HCT116 (cell line): ENCODE data around the gene GMIP.

Experiments used
- CEBPB ChIP-seq: IDR thresholded peaks from 2 replicates; pipeline ENCODE4 v1.6.1; 2012; ENCODE audit warnings: low read depth
- EGR1 ChIP-seq: IDR thresholded peaks from 2 replicates; pipeline ENCODE4 v1.6.1; 2012; ENCODE audit warnings: low read depth
- EZH2 ChIP-seq: fragments of 200-600 bp; sonication (generic); IDR thresholded peaks from 2 replicates; pipeline ENCODE4 v1.6.1; 2017; ENCODE audit warnings: antibody characterized with exemption, mixed run types
- EZH2phosphoT487 ChIP-seq: fragments of 200-600 bp; IDR thresholded peaks from 2 replicates; pipeline ENCODE4 v1.6.1; 2018; ENCODE audit warnings: antibody characterized with exemption, borderline replicate concordance
- POLR2A ChIP-seq: IDR thresholded peaks from 2 replicates; pipeline ENCODE4 v1.7.0; 2011; ENCODE audit warnings: borderline replicate concordance; ENCODE audit not compliant: insufficient read depth, insufficient read length; ENCODE audit errors: extremely low read depth
- POLR2AphosphoS5 ChIP-seq: IDR thresholded peaks from 2 replicates; pipeline ENCODE4 v1.6.1; 2011; ENCODE audit warnings: mild to moderate bottlenecking, low read depth, low read length, moderate library complexity
- RAD21 ChIP-seq: IDR thresholded peaks from 2 replicates; pipeline ENCODE4 v1.6.1; 2012; ENCODE audit warnings: low read depth, mild to moderate bottlenecking
- TCF7L2 ChIP-seq: IDR thresholded peaks from 2 replicates; pipeline ENCODE4 v1.7.0; 2011; ENCODE audit warnings: borderline replicate concordance, inconsistent platforms; ENCODE audit not compliant: insufficient read depth, insufficient read length; ENCODE audit errors: extremely low read depth
- YY1 ChIP-seq: IDR thresholded peaks from 2 replicates; pipeline ENCODE4 v1.6.1; 2011; ENCODE audit warnings: low read length, low read depth, moderate library complexity, mild to moderate bottlenecking; ENCODE audit not compliant: insufficient replicate concordance; ENCODE audit errors: extremely low read depth
- ZNF274 ChIP-seq: fragments of 200-500 bp; sonication (Bioruptor generic); IDR thresholded peaks from 2 replicates; pipeline ENCODE4 v1.6.1; 2014; ENCODE audit warnings: mild to moderate bottlenecking, low read depth, low read length, inconsistent platforms
- TF ChIP-seq, protein P1 (sequence below), 3 experiments: fragments of 200-600 bp in 1 of 3; sonication (generic) in 1 of 3; IDR thresholded peaks in 2 of 3; conservative IDR thresholded peaks in 1 of 3; 2 replicates each; pipeline ENCODE4 v1.5.1; 2012 to 2017; ENCODE audit warnings: low read depth in 2 of 3, low read length in 2 of 3, antibody characterized with exemption in 1 of 3, borderline replicate concordance in 1 of 3, control low read depth in 1 of 3, mild to moderate bottlenecking in 1 of 3, mixed read lengths in 1 of 3, mixed run types in 1 of 3, moderate library complexity in 1 of 3; ENCODE audit not compliant: insufficient read depth in 1 of 3
- TF ChIP-seq, protein P2 (sequence below): IDR thresholded peaks from 2 replicates; pipeline ENCODE4 v1.6.1; 2012

DNA sequence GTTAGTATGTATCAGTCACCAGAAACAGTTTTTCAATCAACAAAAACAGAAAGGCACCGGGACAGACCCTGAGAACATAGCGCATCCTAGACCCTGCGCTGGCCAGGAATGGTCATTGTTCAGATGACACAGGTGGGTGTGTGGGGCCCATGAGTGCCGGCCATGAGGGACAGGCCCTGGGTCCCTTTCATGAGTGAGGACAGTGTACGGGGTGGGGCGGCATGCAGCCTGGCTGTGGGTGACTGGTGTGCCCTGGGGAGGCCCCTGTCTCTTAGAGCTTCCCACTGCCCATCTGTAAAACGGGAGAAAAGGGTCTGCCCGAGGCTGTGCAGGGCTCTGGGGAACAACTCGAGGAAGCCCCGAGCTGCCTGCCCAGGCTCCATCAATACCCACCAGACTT is 50.8 kb downstream of the GMIP start:
- TF ChIP-seq, protein P1, sequence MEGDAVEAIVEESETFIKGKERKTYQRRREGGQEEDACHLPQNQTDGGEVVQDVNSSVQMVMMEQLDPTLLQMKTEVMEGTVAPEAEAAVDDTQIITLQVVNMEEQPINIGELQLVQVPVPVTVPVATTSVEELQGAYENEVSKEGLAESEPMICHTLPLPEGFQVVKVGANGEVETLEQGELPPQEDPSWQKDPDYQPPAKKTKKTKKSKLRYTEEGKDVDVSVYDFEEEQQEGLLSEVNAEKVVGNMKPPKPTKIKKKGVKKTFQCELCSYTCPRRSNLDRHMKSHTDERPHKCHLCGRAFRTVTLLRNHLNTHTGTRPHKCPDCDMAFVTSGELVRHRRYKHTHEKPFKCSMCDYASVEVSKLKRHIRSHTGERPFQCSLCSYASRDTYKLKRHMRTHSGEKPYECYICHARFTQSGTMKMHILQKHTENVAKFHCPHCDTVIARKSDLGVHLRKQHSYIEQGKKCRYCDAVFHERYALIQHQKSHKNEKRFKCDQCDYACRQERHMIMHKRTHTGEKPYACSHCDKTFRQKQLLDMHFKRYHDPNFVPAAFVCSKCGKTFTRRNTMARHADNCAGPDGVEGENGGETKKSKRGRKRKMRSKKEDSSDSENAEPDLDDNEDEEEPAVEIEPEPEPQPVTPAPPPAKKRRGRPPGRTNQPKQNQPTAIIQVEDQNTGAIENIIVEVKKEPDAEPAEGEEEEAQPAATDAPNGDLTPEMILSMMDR (IDR thresholded peaks at IDR 0.05 in 2 of 3, conservative IDR thresholded peaks at IDR 0.05 in 1 of 3; ENCODE audit: borderline replicate concordance in 1 of 3, insufficient read depth in 1 of 3, low read depth in 2 of 3, low read length in 2 of 3), result no peak
- no peak for TF ChIP-seq ZNF274
- no peak for TF ChIP-seq POLR2AphosphoS5
- no peak for TF ChIP-seq CEBPB
- no peak for TF ChIP-seq EZH2phosphoT487
- no peak for TF ChIP-seq TCF7L2
- TF ChIP-seq POLR2A, result no peak
- no peak for TF ChIP-seq RAD21
- TF ChIP-seq YY1, result no peak
- TF ChIP-seq, protein P2, sequence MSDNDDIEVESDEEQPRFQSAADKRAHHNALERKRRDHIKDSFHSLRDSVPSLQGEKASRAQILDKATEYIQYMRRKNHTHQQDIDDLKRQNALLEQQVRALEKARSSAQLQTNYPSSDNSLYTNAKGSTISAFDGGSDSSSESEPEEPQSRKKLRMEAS, result no peak
- TF ChIP-seq EGR1, result no peak
- TF ChIP-seq EZH2, result no peak
